GM18505 (cell line): ENCODE data around the gene VIM.

ENCODE experiments used
- ATAC-seq: cut with Tn5 transposase; IDR thresholded peaks from one replicate; pipeline ENCODE4 v1.9.1; 2021; ENCODE audit not compliant: unreplicated experiment
- POLR2A ChIP-seq: IDR thresholded peaks from 4 replicates; pipeline ENCODE4 v1.6.1; 2011; ENCODE audit warnings: borderline replicate concordance; ENCODE audit not compliant: insufficient read depth, insufficient read length; ENCODE audit errors: extremely low read depth

VIM gene

GRCh38 chr10:17229967-17230682 is 2.1 kb downstream of the VIM start:
- TF ChIP-seq POLR2A, result peak; percentile 58
- ATAC-seq, result peak; percentile 56

GRCh38 chr10:17231788-17232187 is 3.7 kb downstream of the VIM start:
- no peak for ATAC-seq
- TF ChIP-seq POLR2A, result no peak

GRCh38 chr10:17232276-17232960 is 4.4 kb downstream of the VIM start:
- no peak for ATAC-seq
- no peak for TF ChIP-seq POLR2A

- TF ChIP-seq POLR2A, result no peak
- no peak for ATAC-seq
Observed at GRCh38 chr10:17233286-17233991, 5.4 kb downstream of the VIM start.

GRCh38 chr10:17234431-17234945 is 6.4 kb downstream of the VIM start:
- TF ChIP-seq POLR2A, result no peak
- no peak for ATAC-seq

GRCh38 chr10:17235136-17235535 is 7.1 kb downstream of the VIM start:
- TF ChIP-seq POLR2A, result no peak
- no peak for ATAC-seq

- no peak for ATAC-seq
- no peak for TF ChIP-seq POLR2A
Observed at GRCh38 chr10:17236468-17237148, 8.6 kb downstream of the VIM start.

- no peak for ATAC-seq
- no peak for TF ChIP-seq POLR2A
Observed at GRCh38 chr10:17237149-17237527, 9.1 kb downstream of the VIM start.

GRCh38 chr10:17237915-17238444 is 9.9 kb downstream of the VIM start:
- no peak for ATAC-seq
- no peak for TF ChIP-seq POLR2A

GRCh38 chr10:17238445-17239291 is 10.6 kb downstream of the VIM start:
- ATAC-seq, result no peak
- no peak for TF ChIP-seq POLR2A

- no peak for TF ChIP-seq POLR2A
- no peak for ATAC-seq
Observed at GRCh38 chr10:17239345-17240085, 11.5 kb downstream of the VIM start.
